Thyroid gland (tissue), 4 donors: ENCODE data around the gene TBC1D22A. TPM values are rescaled to one million over a fixed set of nuclear protein-coding genes. Genes with fewer than 3 reads are reported as not detected.
"Not testable (repeated sequence)": the region's sequence is repeated elsewhere in the genome, so short reads cannot be mapped to it uniquely, and the experiment has no call there.

Source experiments
- DNase-seq, 2 donors: peaks; one replicate each; pipeline ENCODE4 v3.0.0-alpha.2; 2019
- H3K27ac ChIP-seq, 3 donors: fragments of 200-600 bp; sonication (generic); 1 replicate in 2 of 3; 2 replicates in 1 of 3; pipeline ENCODE4 v1.5.1; 2016 to 2019; ENCODE audit warnings: mild to moderate bottlenecking in 1 of 3, moderate library complexity in 1 of 3
- H3K27me3 ChIP-seq: fragments of 200-600 bp; sonication (generic); one replicate; pipeline ENCODE4 v1.5.1; 2019
- H3K36me3 ChIP-seq, 2 donors: fragments of 200-600 bp; sonication (generic); one replicate each; pipeline ENCODE4 v1.5.1; 2016 to 2019
- H3K4me1 ChIP-seq, 2 donors: fragments of 200-600 bp; sonication (generic); one replicate each; pipeline ENCODE4 v1.5.1; 2017 to 2019
- H3K4me3 ChIP-seq, 3 donors: fragments of 200-600 bp; sonication (generic); replicated peaks in 1 of 3; 1 replicate in 2 of 3; 2 replicates in 1 of 3; pipeline ENCODE4 v1.5.1; 2016; ENCODE audit warnings: mild to moderate bottlenecking in 1 of 3
- H3K9me3 ChIP-seq: fragments of 200-600 bp; sonication (generic); one replicate; pipeline ENCODE4 v1.5.1; 2017
- POLR2A ChIP-seq, 2 donors: fragments of 450-650 bp; IDR thresholded peaks; one replicate each; pipeline ENCODE4 v1.6.1; 2017; ENCODE audit warnings: antibody characterized with exemption in 2 of 2, mild to moderate bottlenecking in 2 of 2, moderate library complexity in 1 of 2
- WGBS, 2 donors: methylation state at CpG; one replicate each; pipeline ENCODE4 v1.1.5; 2017; 5-methylcytosine and 5-hydroxymethylcytosine counted together
- intact Hi-C: fragments of 100-400 bp; cut with DNase I; formaldehyde crosslinking; loops from one replicate; pipeline ENCODE4 v1.15.1; 2023
- total RNA-seq, 4 donors: library from RNA; depleted of rRNA; stranded (reverse); fragments of >200 nt; gene quantifications; one replicate each; pipeline ENCODE4 v1.2.3, GENCODE V29; 2016
- TF ChIP-seq, protein P1 (sequence below), 6 experiments: fragments of 200-600 bp in 3 of 6; fragments of 450-650 bp in 3 of 6; sonication (generic) in 3 of 6; IDR thresholded peaks; one replicate each; pipeline ENCODE4 v1.5.1; 2016 to 2019; ENCODE audit warnings: antibody characterized with exemption in 6 of 6, mild to moderate bottlenecking in 2 of 6, inconsistent platforms in 1 of 6, moderate library complexity in 1 of 6

TBC1D22A gene
- total RNA-seq, 4 donors from 2014 or later, result 26.7 to 34.6 (median 33.2) TPM

DNA sequence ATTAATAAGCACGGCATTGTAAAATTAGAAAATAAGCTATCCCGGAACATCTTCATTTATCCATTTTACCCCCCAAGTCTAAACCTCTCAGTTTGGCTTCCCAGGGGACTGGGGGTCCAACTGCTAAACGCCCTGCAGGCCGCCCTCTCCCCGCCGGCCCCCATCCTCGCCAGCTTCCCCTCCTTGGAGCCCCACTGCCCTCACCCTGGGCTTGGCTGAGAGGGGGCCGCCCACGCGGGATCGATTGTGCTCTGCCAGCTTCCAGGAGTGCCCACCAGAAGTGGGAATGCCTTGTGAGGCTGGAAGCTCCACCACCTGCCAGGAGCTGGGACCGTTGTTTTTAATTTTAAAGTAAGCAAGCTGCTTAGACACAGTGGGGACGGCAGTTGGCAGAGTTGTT lies 353.5 kb downstream of the TBC1D22A start:
- Histone ChIP-seq H3K36me3 (peaks cover 0 to 6% of the 10 kb centered on the region in 2 donors), H3K27ac (no peak overlapping the region), H3K9me3 (no peaks in the 10 kb centered on the region), H3K4me3 (no peak overlapping the region), H3K4me1 (no peaks in the 10 kb centered on the region), H3K27me3 (no peaks in the 10 kb centered on the region)
- intact Hi-C loops, result no loop called here
- no peak for DNase-seq
- 82 to 87% methylated on average over 13 of the region's 13 CpGs for WGBS, 2 donors
- TF ChIP-seq, protein P1, sequence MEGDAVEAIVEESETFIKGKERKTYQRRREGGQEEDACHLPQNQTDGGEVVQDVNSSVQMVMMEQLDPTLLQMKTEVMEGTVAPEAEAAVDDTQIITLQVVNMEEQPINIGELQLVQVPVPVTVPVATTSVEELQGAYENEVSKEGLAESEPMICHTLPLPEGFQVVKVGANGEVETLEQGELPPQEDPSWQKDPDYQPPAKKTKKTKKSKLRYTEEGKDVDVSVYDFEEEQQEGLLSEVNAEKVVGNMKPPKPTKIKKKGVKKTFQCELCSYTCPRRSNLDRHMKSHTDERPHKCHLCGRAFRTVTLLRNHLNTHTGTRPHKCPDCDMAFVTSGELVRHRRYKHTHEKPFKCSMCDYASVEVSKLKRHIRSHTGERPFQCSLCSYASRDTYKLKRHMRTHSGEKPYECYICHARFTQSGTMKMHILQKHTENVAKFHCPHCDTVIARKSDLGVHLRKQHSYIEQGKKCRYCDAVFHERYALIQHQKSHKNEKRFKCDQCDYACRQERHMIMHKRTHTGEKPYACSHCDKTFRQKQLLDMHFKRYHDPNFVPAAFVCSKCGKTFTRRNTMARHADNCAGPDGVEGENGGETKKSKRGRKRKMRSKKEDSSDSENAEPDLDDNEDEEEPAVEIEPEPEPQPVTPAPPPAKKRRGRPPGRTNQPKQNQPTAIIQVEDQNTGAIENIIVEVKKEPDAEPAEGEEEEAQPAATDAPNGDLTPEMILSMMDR (IDR thresholded peaks at IDR 0.05), result no peak
- TF ChIP-seq POLR2A (IDR thresholded peaks at IDR 0.05), result no peak

DNA sequence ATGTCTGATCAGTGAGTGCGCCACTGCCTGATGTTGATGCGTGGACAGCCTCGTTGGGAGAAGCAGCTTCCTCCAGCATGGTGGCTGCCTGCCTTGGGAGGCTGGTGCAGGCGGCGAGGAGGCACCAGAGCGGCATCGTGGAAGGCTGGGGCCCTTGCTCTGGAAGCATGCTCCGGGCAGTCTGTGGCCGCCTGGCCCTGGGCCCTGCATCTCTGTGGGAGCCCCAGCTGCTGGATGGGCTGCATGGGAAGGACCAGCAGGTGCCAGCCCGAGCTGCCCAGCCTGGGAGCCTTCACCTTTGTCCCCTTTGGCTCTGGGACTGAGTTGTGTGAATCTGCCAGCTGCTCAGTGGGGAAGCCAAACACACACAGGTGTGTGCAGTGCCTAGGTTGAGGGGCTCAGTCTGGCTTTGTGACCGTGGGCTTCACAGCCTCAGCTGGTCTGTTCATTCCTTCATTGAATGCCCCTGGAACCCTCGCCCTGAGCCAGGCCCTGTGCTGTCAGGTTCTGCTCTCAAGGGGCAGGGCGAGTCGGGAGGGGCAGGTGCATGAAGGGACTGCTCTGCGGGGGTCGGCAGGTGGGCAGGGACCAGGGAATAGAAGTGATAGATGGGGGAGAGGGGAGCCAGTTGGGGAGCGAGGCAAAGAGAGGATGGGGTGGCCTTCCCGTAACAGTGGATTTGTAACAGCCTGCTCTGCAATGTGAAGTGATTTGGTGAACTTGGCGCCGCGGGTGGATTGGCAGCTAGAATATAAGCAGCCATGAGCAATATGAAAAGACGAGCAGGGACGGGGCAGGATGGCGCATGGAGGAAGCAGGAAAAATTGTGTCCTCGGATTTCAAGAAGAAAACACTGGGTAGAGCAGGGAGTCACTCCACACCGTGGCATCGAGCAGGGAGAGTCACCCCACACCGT lies 354.2 kb downstream of the TBC1D22A start:
- TF ChIP-seq POLR2A (IDR thresholded peaks at IDR 0.05), result no peak
- TF ChIP-seq, protein P1 (IDR thresholded peaks at IDR 0.05), result no peak
- DNase-seq, result no peak
- intact Hi-C loops, result no loop called here
- WGBS, 2 donors, result 90 to 97% methylated on average over 27 to 28 of the region's 28 CpGs
- H3K36me3 ChIP-seq, result peaks cover 0 to 6% of the 10 kb centered on the region in 2 donors
- no peaks in the 10 kb centered on the region for H3K27me3 ChIP-seq
- no peaks in the 10 kb centered on the region for H3K9me3 ChIP-seq
- no peak overlapping the region for H3K4me3 ChIP-seq
- no peak overlapping the region for H3K27ac ChIP-seq
- no peaks in the 10 kb centered on the region for H3K4me1 ChIP-seq

- H3K27ac ChIP-seq, intact Hi-C loops, DNase-seq, H3K4me1 ChIP-seq, H3K36me3 ChIP-seq, H3K9me3 ChIP-seq, H3K4me3 ChIP-seq, H3K27me3 ChIP-seq: not testable (repeated sequence)
- WGBS, 2 donors, result 96 to 97% methylated on average over 8 to 11 of the region's 18 CpGs
These were observed 355.0 kb downstream of the TBC1D22A start for GRCh38 chr22:47117442-47117841.

DNA sequence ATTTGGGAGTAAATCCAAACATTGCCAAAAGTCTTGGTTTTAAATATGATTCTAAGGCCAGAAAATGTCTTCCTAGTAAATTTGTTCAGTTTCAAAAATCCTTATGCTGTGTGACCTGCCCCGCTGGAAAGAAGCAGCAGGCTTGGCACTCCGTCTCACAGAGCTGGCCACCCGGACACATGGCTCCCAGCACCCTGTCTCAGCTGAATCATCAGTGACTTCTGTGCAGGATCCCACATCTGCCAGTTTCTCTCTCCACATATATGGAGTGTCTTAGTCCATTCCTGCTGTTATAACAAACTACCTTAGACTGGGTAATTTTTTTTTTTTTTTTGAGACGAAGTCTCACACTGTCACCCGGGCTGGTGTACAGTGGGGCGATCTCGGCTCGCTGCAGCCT lies 356.7 kb downstream of the TBC1D22A start:
- 97 to 98% methylated on average over 8 of the region's 8 CpGs for WGBS, 2 donors
- H3K4me1 ChIP-seq, result no peaks in the 10 kb centered on the region
- intact Hi-C loops, result no loop called here
- no peak overlapping the region for H3K27ac ChIP-seq
- H3K9me3 ChIP-seq, result no peaks in the 10 kb centered on the region
- TF ChIP-seq POLR2A (IDR thresholded peaks at IDR 0.05), result no peak
- TF ChIP-seq, protein P1 (IDR thresholded peaks at IDR 0.05), result no peak
- no peaks in the 10 kb centered on the region for H3K27me3 ChIP-seq
- no peak overlapping the region for H3K4me3 ChIP-seq
- no peak for DNase-seq
- no peaks in the 10 kb centered on the region for H3K36me3 ChIP-seq

DNA sequence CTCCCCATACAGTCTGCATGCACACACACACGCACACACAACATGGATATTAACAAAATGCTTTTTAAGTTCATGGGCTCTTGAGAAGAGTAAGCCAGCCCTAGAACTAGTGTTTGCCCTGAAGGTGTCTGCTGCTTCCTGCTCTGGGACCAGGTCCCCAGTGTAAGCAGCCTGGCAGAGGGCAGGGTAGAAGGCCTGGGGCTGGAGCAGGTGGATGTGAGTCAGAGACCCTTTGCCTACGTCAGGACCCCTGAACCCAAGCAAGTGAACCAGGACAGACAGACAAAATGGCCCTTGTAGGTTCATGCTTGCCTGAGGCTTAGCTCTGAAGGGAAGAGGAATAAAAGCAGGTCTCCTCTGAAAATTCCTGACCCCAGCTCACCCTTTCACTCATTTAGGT lies 357.9 kb downstream of the TBC1D22A start:
- 91 to 100% methylated on average over 2 of the region's 2 CpGs for WGBS, 2 donors
- H3K27me3 ChIP-seq, result no peaks in the 10 kb centered on the region
- no peaks in the 10 kb centered on the region for H3K36me3 ChIP-seq
- no peaks in the 10 kb centered on the region for H3K4me1 ChIP-seq
- intact Hi-C loops, result no loop called here
- no peak for TF ChIP-seq POLR2A (IDR thresholded peaks at IDR 0.05)
- TF ChIP-seq, protein P1 (IDR thresholded peaks at IDR 0.05), result no peak
- no peak overlapping the region for H3K27ac ChIP-seq
- no peaks in the 10 kb centered on the region for H3K9me3 ChIP-seq
- H3K4me3 ChIP-seq, result no peak overlapping the region
- no peak for DNase-seq
